MV-4-11 (cell line): ENCODE data around the gene KLK4.

Experiments used
- DNase-seq: peaks from one replicate; lab custom pipeline; 2025; lab: John Stamatoyannopoulos, UW

The KLK4 gene

GRCh38 chr19:50878851-50879250 is 32.3 kb downstream of the KLK4 start:
- DNase-seq = no peak

GRCh38 chr19:50877338-50877737 is 33.9 kb downstream of the KLK4 start:
- DNase-seq = no peak

- no peak for DNase-seq
Observed at GRCh38 chr19:50876456-50876855, 34.7 kb downstream of the KLK4 start.

GRCh38 chr19:50875795-50876422 is 35.3 kb downstream of the KLK4 start:
- DNase-seq = no peak

GRCh38 chr19:50874211-50874610 is 37.0 kb downstream of the KLK4 start:
- DNase-seq = no peak

GRCh38 chr19:50873056-50873455 is 38.1 kb downstream of the KLK4 start, which contains the start of gene KLK2:
TSS of gene KLK2 (plus strand) at chr19:50873439. CDS start at chr19:50873474, 35 bp downstream.
- no peak for DNase-seq

- DNase-seq = no peak
Observed at GRCh38 chr19:50870417-50871089, 40.6 kb downstream of the KLK4 start.

- DNase-seq = no peak
Observed at GRCh38 chr19:50869479-50869878, 41.7 kb downstream of the KLK4 start.

- DNase-seq = no peak
Observed at GRCh38 chr19:50861496-50862286, 49.5 kb downstream of the KLK4 start.

GRCh38 chr19:50861010-50861409 is 50.2 kb downstream of the KLK4 start:
- no peak for DNase-seq

GRCh38 chr19:50859849-50860248 is 51.3 kb downstream of the KLK4 start:
- no peak for DNase-seq

GRCh38 chr19:50858886-50859285 is 52.3 kb downstream of the KLK4 start:
- no peak for DNase-seq

- no peak for DNase-seq
Observed at GRCh38 chr19:50857366-50857765, 53.8 kb downstream of the KLK4 start.
